ENCODE data around the gene NUDT4.

DNA sequence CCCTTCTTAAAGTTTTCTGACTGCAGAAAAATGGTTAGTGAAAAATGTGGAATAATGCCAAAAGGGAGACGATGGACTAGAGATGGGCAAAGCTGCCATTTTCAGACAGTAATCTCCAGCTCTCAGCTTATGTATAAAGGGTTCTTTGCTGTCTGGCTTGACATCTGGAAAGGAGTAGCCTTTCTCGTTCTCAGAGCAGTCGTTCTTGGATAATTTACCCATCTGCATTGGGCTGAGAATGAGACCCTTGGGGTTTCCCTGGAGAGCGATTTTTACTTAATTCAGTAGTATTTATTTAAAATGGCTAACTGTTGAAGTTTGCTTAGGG lies 1.2 kb downstream of the NUDT4 start:
- TF ChIP-seq, protein P1, sequence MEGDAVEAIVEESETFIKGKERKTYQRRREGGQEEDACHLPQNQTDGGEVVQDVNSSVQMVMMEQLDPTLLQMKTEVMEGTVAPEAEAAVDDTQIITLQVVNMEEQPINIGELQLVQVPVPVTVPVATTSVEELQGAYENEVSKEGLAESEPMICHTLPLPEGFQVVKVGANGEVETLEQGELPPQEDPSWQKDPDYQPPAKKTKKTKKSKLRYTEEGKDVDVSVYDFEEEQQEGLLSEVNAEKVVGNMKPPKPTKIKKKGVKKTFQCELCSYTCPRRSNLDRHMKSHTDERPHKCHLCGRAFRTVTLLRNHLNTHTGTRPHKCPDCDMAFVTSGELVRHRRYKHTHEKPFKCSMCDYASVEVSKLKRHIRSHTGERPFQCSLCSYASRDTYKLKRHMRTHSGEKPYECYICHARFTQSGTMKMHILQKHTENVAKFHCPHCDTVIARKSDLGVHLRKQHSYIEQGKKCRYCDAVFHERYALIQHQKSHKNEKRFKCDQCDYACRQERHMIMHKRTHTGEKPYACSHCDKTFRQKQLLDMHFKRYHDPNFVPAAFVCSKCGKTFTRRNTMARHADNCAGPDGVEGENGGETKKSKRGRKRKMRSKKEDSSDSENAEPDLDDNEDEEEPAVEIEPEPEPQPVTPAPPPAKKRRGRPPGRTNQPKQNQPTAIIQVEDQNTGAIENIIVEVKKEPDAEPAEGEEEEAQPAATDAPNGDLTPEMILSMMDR (conservative IDR thresholded peaks at IDR 0.05; ENCODE audit: low read depth, low read length) = no peak
- TF ChIP-seq EZH2 (IDR thresholded peaks at IDR 0.05; ENCODE audit: low read length, unreplicated experiment) (no peak), EZH2phosphoT487 (IDR thresholded peaks at IDR 0.05; ENCODE audit: borderline replicate concordance, low read length) (no peak)

All from PC-3 (cell line).